ENCODE data around the gene EXOC3.
"Not testable (repeated sequence)": the region's sequence is repeated elsewhere in the genome, so short reads cannot be mapped to it uniquely, and the experiment has no call there.

GRCh38 chr5:486597-486996, 43.6 kb downstream of the EXOC3 start:
- TF ChIP-seq, protein P1, sequence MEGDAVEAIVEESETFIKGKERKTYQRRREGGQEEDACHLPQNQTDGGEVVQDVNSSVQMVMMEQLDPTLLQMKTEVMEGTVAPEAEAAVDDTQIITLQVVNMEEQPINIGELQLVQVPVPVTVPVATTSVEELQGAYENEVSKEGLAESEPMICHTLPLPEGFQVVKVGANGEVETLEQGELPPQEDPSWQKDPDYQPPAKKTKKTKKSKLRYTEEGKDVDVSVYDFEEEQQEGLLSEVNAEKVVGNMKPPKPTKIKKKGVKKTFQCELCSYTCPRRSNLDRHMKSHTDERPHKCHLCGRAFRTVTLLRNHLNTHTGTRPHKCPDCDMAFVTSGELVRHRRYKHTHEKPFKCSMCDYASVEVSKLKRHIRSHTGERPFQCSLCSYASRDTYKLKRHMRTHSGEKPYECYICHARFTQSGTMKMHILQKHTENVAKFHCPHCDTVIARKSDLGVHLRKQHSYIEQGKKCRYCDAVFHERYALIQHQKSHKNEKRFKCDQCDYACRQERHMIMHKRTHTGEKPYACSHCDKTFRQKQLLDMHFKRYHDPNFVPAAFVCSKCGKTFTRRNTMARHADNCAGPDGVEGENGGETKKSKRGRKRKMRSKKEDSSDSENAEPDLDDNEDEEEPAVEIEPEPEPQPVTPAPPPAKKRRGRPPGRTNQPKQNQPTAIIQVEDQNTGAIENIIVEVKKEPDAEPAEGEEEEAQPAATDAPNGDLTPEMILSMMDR (IDR thresholded peaks at IDR 0.05): not testable (repeated sequence)
- TF ChIP-seq TCF7L2 (IDR thresholded peaks at IDR 0.05; ENCODE audit: low read depth, low read length); POLR2AphosphoS5 (IDR thresholded peaks at IDR 0.05; ENCODE audit: low read depth, low read length); SIN3A (IDR thresholded peaks at IDR 0.05; ENCODE audit: borderline replicate concordance, insufficient read depth, low read depth, low read length); REST (IDR thresholded peaks at IDR 0.05; ENCODE audit: insufficient read depth in 1 of 2, low read depth in 2 of 2, low read length in 1 of 2): not testable (repeated sequence)
